Activated CD4-positive, alpha-beta memory T cell treated with anti-CD3 and anti-CD28 coated beads for 36 hours (primary cell): ENCODE data around the gene ASPA. TPM values are rescaled to one million over a fixed set of nuclear protein-coding genes. Genes with fewer than 3 reads are reported as not detected.
"Not testable (repeated sequence)": the region's sequence is repeated elsewhere in the genome, so short reads cannot be mapped to it uniquely, and the experiment has no call there.

Source experiments
- CTCF ChIA-PET: fragments of 350-600 bp; sonication (Branson Sonifier 250); formaldehyde crosslinking; loops from one replicate; lab custom pipeline; 2021; ENCODE audit warnings: antibody characterized with exemption, inconsistent platforms; lab: Charles Lee
- POLR2A ChIA-PET: fragments of 350-600 bp; sonication (Branson Sonifier 250); formaldehyde crosslinking; loops from one replicate; lab custom pipeline; 2021; ENCODE audit warnings: antibody characterized with exemption; lab: Charles Lee
- DNase-seq: peaks from one replicate; pipeline ENCODE4 v3.0.0-alpha.2; 2020
- H3K27ac Mint-ChIP-seq: one replicate; pipeline ENCODE4 v1.8.0; 2021; ENCODE audit warnings: mixed read lengths
- H3K27me3 Mint-ChIP-seq: one replicate; pipeline ENCODE4 v1.8.0; 2021; ENCODE audit warnings: mixed read lengths
- H3K36me3 Mint-ChIP-seq: one replicate; pipeline ENCODE4 v1.8.0; 2021; ENCODE audit warnings: mixed read lengths
- H3K4me1 Mint-ChIP-seq: one replicate; pipeline ENCODE4 v1.8.0; 2021; ENCODE audit warnings: low read depth, mixed read lengths
- H3K4me3 Mint-ChIP-seq: one replicate; pipeline ENCODE4 v1.8.0; 2021; ENCODE audit warnings: mild to moderate bottlenecking, mixed read lengths
- H3K9me3 Mint-ChIP-seq: one replicate; pipeline ENCODE4 v1.8.0; 2021; ENCODE audit warnings: mixed read lengths
- intact Hi-C: fragments of 100-400 bp; cut with micrococcal nuclease; formaldehyde crosslinking; loops from one replicate; pipeline ENCODE4 v1.15.1; 2023
- total RNA-seq, 2 experiments: library from RNA; stranded (reverse); gene quantifications; one replicate each; pipeline ENCODE4 v1.2.3, GENCODE V29; 2021

The ASPA gene
- total RNA-seq, 2 experiments from 2014 or later = not detected

- Mint-ChIP-seq H3K4me1 (no peaks in the 10 kb centered on the region), H3K27me3 (peaks cover 2% of the 10 kb centered on the region), H3K9me3 (peaks cover 2% of the 10 kb centered on the region), H3K4me3 (no peak overlapping the region), H3K27ac (no peak overlapping the region), H3K36me3 (no peaks in the 10 kb centered on the region)
- ChIA-PET POLR2A (no interaction called here), CTCF (no interaction called here)
- no peak for DNase-seq
- intact Hi-C loops = no loop called here
Observed at GRCh38 chr17:3511852-3512504, 36.2 kb downstream of the ASPA start.

GRCh38 chr17:3512505-3513171 lies 36.8 kb downstream of the ASPA start:
- DNase-seq = no peak
- H3K36me3 Mint-ChIP-seq = no peaks in the 10 kb centered on the region

GRCh38 chr17:3513305-3514035 lies 37.7 kb downstream of the ASPA start:
- peaks cover 2% of the 10 kb centered on the region for H3K9me3 Mint-ChIP-seq
- intact Hi-C loops = no loop called here
- H3K4me1 Mint-ChIP-seq = no peaks in the 10 kb centered on the region
- no peak for DNase-seq
- POLR2A ChIA-PET = no interaction called here
- no peaks in the 10 kb centered on the region for H3K27me3 Mint-ChIP-seq
- no peak overlapping the region for H3K27ac Mint-ChIP-seq
- CTCF ChIA-PET = no interaction called here
- no peak overlapping the region for H3K4me3 Mint-ChIP-seq
- no peaks in the 10 kb centered on the region for H3K36me3 Mint-ChIP-seq

More at GRCh38 chr17:3512505-3513171, 36.8 kb downstream of the ASPA start:
- H3K27ac Mint-ChIP-seq = no peak overlapping the region
- CTCF ChIA-PET = no interaction called here
- H3K9me3 Mint-ChIP-seq = peaks cover 2% of the 10 kb centered on the region
- no peaks in the 10 kb centered on the region for H3K27me3 Mint-ChIP-seq
- H3K4me1 Mint-ChIP-seq = no peaks in the 10 kb centered on the region
- POLR2A ChIA-PET = no interaction called here
- intact Hi-C loops = no loop called here
- H3K4me3 Mint-ChIP-seq = no peak overlapping the region

GRCh38 chr17:3514167-3514566 lies 38.4 kb downstream of the ASPA start:
- H3K36me3 Mint-ChIP-seq, H3K9me3 Mint-ChIP-seq, H3K4me3 Mint-ChIP-seq, intact Hi-C loops, H3K27me3 Mint-ChIP-seq, POLR2A ChIA-PET, CTCF ChIA-PET, H3K27ac Mint-ChIP-seq, DNase-seq, H3K4me1 Mint-ChIP-seq: not testable (repeated sequence)

- DNase-seq = no peak
- ChIA-PET CTCF (no interaction called here), POLR2A (no interaction called here)
- intact Hi-C loops = no loop called here
- no peak overlapping the region for H3K4me3 Mint-ChIP-seq
- H3K4me1 Mint-ChIP-seq = no peaks in the 10 kb centered on the region
- H3K27ac Mint-ChIP-seq = no peak overlapping the region
- no peaks in the 10 kb centered on the region for H3K27me3 Mint-ChIP-seq
- no peaks in the 10 kb centered on the region for H3K36me3 Mint-ChIP-seq
- H3K9me3 Mint-ChIP-seq = no peaks in the 10 kb centered on the region
Observed at GRCh38 chr17:3514873-3515272, 39.1 kb downstream of the ASPA start.

- DNase-seq, H3K27ac Mint-ChIP-seq, H3K27me3 Mint-ChIP-seq, H3K36me3 Mint-ChIP-seq, H3K4me1 Mint-ChIP-seq, POLR2A ChIA-PET, H3K9me3 Mint-ChIP-seq, H3K4me3 Mint-ChIP-seq, intact Hi-C loops, CTCF ChIA-PET: not testable (repeated sequence)
Observed at GRCh38 chr17:3519472-3519871, 43.7 kb downstream of the ASPA start.

- intact Hi-C loops = no loop called here
- Mint-ChIP-seq H3K27ac (no peak overlapping the region), H3K4me1 (no peaks in the 10 kb centered on the region), H3K4me3 (no peak overlapping the region), H3K36me3 (no peaks in the 10 kb centered on the region), H3K9me3 (no peaks in the 10 kb centered on the region), H3K27me3 (no peaks in the 10 kb centered on the region)
- DNase-seq = no peak
- ChIA-PET POLR2A (no interaction called here), CTCF (no interaction called here)
Observed at GRCh38 chr17:3524024-3524423, 48.2 kb downstream of the ASPA start.

GRCh38 chr17:3526491-3526890 lies 50.7 kb downstream of the ASPA start:
- Mint-ChIP-seq H3K27ac (no peak overlapping the region), H3K36me3 (no peaks in the 10 kb centered on the region), H3K4me1 (no peaks in the 10 kb centered on the region), H3K27me3 (no peaks in the 10 kb centered on the region), H3K4me3 (no peak overlapping the region), H3K9me3 (no peaks in the 10 kb centered on the region)
- intact Hi-C loops = no loop called here
- DNase-seq = no peak
- CTCF ChIA-PET = no interaction called here
- POLR2A ChIA-PET = no interaction called here

GRCh38 chr17:3526971-3527370 lies 51.2 kb downstream of the ASPA start:
- no peak overlapping the region for H3K27ac Mint-ChIP-seq
- POLR2A ChIA-PET = no interaction called here
- intact Hi-C loops = no loop called here
- no peaks in the 10 kb centered on the region for H3K9me3 Mint-ChIP-seq
- no peaks in the 10 kb centered on the region for H3K4me1 Mint-ChIP-seq
- H3K36me3 Mint-ChIP-seq = no peaks in the 10 kb centered on the region
- no peaks in the 10 kb centered on the region for H3K27me3 Mint-ChIP-seq
- no peak overlapping the region for H3K4me3 Mint-ChIP-seq
- DNase-seq = no peak
- CTCF ChIA-PET = no interaction called here

- no peak overlapping the region for H3K27ac Mint-ChIP-seq
- no peak overlapping the region for H3K4me3 Mint-ChIP-seq
- no peaks in the 10 kb centered on the region for H3K36me3 Mint-ChIP-seq
- no peaks in the 10 kb centered on the region for H3K9me3 Mint-ChIP-seq
- CTCF ChIA-PET = no interaction called here
- DNase-seq = no peak
- no peaks in the 10 kb centered on the region for H3K27me3 Mint-ChIP-seq
- no peaks in the 10 kb centered on the region for H3K4me1 Mint-ChIP-seq
- POLR2A ChIA-PET = no interaction called here
- intact Hi-C loops = no loop called here
Observed at GRCh38 chr17:3527468-3527867, 51.7 kb downstream of the ASPA start.

GRCh38 chr17:3527896-3528295 lies 52.1 kb downstream of the ASPA start:
- H3K4me1 Mint-ChIP-seq = no peaks in the 10 kb centered on the region
- no peak overlapping the region for H3K4me3 Mint-ChIP-seq
- H3K36me3 Mint-ChIP-seq = no peaks in the 10 kb centered on the region
- ChIA-PET CTCF (no interaction called here), POLR2A (no interaction called here)
- no peaks in the 10 kb centered on the region for H3K27me3 Mint-ChIP-seq
- intact Hi-C loops = no loop called here
- no peak overlapping the region for H3K27ac Mint-ChIP-seq
- no peak for DNase-seq
- no peaks in the 10 kb centered on the region for H3K9me3 Mint-ChIP-seq

GRCh38 chr17:3528403-3528851 lies 52.6 kb downstream of the ASPA start:
- H3K4me1 Mint-ChIP-seq = no peaks in the 10 kb centered on the region
- H3K4me3 Mint-ChIP-seq = no peak overlapping the region
- no peak overlapping the region for H3K27ac Mint-ChIP-seq
- POLR2A ChIA-PET = no interaction called here
- H3K27me3 Mint-ChIP-seq = peaks cover 1% of the 10 kb centered on the region
- no peaks in the 10 kb centered on the region for H3K36me3 Mint-ChIP-seq
- DNase-seq = no peak
- H3K9me3 Mint-ChIP-seq = no peaks in the 10 kb centered on the region
- CTCF ChIA-PET = no interaction called here
- intact Hi-C loops = no loop called here
